H9 (cell line): ENCODE results near the gene NHSL1. TPM values are rescaled to one million over a fixed set of nuclear protein-coding genes. Genes with fewer than 3 reads are reported as not detected.

Experiments
- DNase-seq: peaks from one replicate; pipeline ENCODE4 v3.0.0-alpha.2; 2017
- H2AFZ ChIP-seq: one replicate; pipeline ENCODE4 v1.6.1; 2013; ENCODE audit warnings: mild to moderate bottlenecking, low read length, control low read depth, moderate library complexity
- H2AK5ac ChIP-seq: 2 replicates; pipeline ENCODE4 v1.6.1; 2013; ENCODE audit warnings: low read length, control low read depth, mixed read lengths; ENCODE audit not compliant: insufficient read length
- H2BK120ac ChIP-seq: one replicate; pipeline ENCODE4 v1.6.1; 2013; ENCODE audit warnings: low read depth, mild to moderate bottlenecking, low read length, control low read depth, inconsistent platforms; ENCODE audit not compliant: poor library complexity, severe bottlenecking
- H2BK12ac ChIP-seq: 2 replicates; pipeline ENCODE4 v1.6.1; 2013; ENCODE audit warnings: low read length, control low read depth, mixed read lengths, low read depth; ENCODE audit not compliant: insufficient read length
- H2BK15ac ChIP-seq: 2 replicates; pipeline ENCODE4 v1.6.1; 2013; ENCODE audit warnings: low read depth, low read length, control low read depth
- H2BK20ac ChIP-seq: one replicate; pipeline ENCODE4 v1.6.1; 2013; ENCODE audit warnings: low read depth, mild to moderate bottlenecking, low read length, control low read depth, inconsistent platforms; ENCODE audit not compliant: poor library complexity, severe bottlenecking
- H2BK5ac ChIP-seq: 2 replicates; pipeline ENCODE4 v1.6.1; 2013; ENCODE audit warnings: low read length, control low read depth, mixed read lengths; ENCODE audit not compliant: insufficient read length
- H3K14ac ChIP-seq: 2 replicates; pipeline ENCODE4 v1.6.1; 2013; ENCODE audit warnings: low read length, control low read depth; ENCODE audit not compliant: insufficient read depth
- H3K18ac ChIP-seq: 2 replicates; pipeline ENCODE4 v1.6.1; 2013; ENCODE audit warnings: low read depth, mild to moderate bottlenecking, mixed read lengths, low read length, control low read depth; ENCODE audit not compliant: insufficient read length
- H3K23ac ChIP-seq: 2 replicates; pipeline ENCODE4 v1.6.1; 2013; ENCODE audit warnings: low read length, control low read depth, mixed read lengths, low read depth; ENCODE audit not compliant: insufficient read length
- H3K23me2 ChIP-seq: 2 replicates; pipeline ENCODE4 v1.6.1; 2013; ENCODE audit warnings: low read depth, mild to moderate bottlenecking, mixed read lengths, low read length, control low read depth; ENCODE audit not compliant: insufficient read length, poor library complexity, severe bottlenecking
- H3K27ac ChIP-seq: 2 replicates; pipeline ENCODE4 v1.5.1; 2013; ENCODE audit warnings: low read length, control low read depth, mixed read lengths, low read depth; ENCODE audit not compliant: insufficient read length
- H3K27me3 ChIP-seq: 2 replicates; pipeline ENCODE4 v1.6.1; 2013; ENCODE audit warnings: low read length, control low read depth, inconsistent platforms; ENCODE audit not compliant: insufficient read depth
- H3K4ac ChIP-seq: 2 replicates; pipeline ENCODE4 v1.6.1; 2013; ENCODE audit warnings: low read depth, mild to moderate bottlenecking, control low read depth, inconsistent platforms, low read length, moderate library complexity
- H3K4me1 ChIP-seq: 2 replicates; pipeline ENCODE4 v1.6.1; 2013; ENCODE audit warnings: low read length, control low read depth, inconsistent platforms; ENCODE audit not compliant: insufficient read depth
- H3K4me2 ChIP-seq: 2 replicates; pipeline ENCODE4 v1.6.1; 2013; ENCODE audit warnings: low read length, control low read depth, mixed read lengths; ENCODE audit not compliant: insufficient read length, insufficient read depth
- H3K56ac ChIP-seq: 2 replicates; pipeline ENCODE4 v1.6.1; 2013; ENCODE audit warnings: low read depth, mild to moderate bottlenecking, mixed read lengths, low read length, control low read depth; ENCODE audit not compliant: insufficient read length
- H3K79me1 ChIP-seq: 2 replicates; pipeline ENCODE4 v1.6.1; 2013; ENCODE audit warnings: low read depth, mild to moderate bottlenecking, moderate library complexity, low read length, control low read depth, inconsistent platforms; ENCODE audit not compliant: insufficient read depth, poor library complexity, severe bottlenecking
- H3K79me2 ChIP-seq: 2 replicates; pipeline ENCODE4 v1.6.1; 2013; ENCODE audit warnings: low read length, control low read depth, inconsistent platforms; ENCODE audit not compliant: insufficient read depth
- H3K9ac ChIP-seq: 2 replicates; pipeline ENCODE4 v1.6.1; 2013; ENCODE audit warnings: low read length, control low read depth, mixed read lengths; ENCODE audit not compliant: insufficient read length; ENCODE audit errors: extremely low read depth
- H3K9me3 ChIP-seq: one replicate; pipeline ENCODE4 v1.6.1; 2013; ENCODE audit warnings: low read depth, low read length, inconsistent platforms; ENCODE audit not compliant: control insufficient read depth
- H3T11ph ChIP-seq: one replicate; pipeline ENCODE4 v1.6.1; 2013; ENCODE audit warnings: mild to moderate bottlenecking, low read length, control low read depth, inconsistent platforms
- H4K20me1 ChIP-seq: one replicate; pipeline ENCODE4 v1.6.1; 2013; ENCODE audit not compliant: control insufficient read depth, insufficient read length, insufficient read depth
- H4K5ac ChIP-seq: 2 replicates; pipeline ENCODE4 v1.6.1; 2013; ENCODE audit warnings: low read depth, mild to moderate bottlenecking, mixed read lengths, low read length, control low read depth; ENCODE audit not compliant: insufficient read length
- H4K8ac ChIP-seq: replicated peaks from 2 replicates; pipeline ENCODE4 v1.6.1; 2013; ENCODE audit warnings: low read length, control low read depth, mixed read lengths, low read depth; ENCODE audit not compliant: insufficient read length
- H4K91ac ChIP-seq: 2 replicates; pipeline ENCODE4 v1.6.1; 2013; ENCODE audit warnings: low read depth, mild to moderate bottlenecking, moderate library complexity, mixed read lengths, low read length, control low read depth; ENCODE audit not compliant: insufficient read length
- H3K27ac Mint-ChIP-seq, 3 experiments: 2 replicates in 2 of 3; 3 replicates in 1 of 3; pipeline ENCODE4 v1.8.0; 2020 to 2021; ENCODE audit warnings: mixed read lengths in 3 of 3, mild to moderate bottlenecking in 1 of 3, moderate library complexity in 1 of 3
- H3K27me3 Mint-ChIP-seq: 2 replicates; pipeline ENCODE4 v1.8.0; 2021; ENCODE audit warnings: low read depth, mild to moderate bottlenecking, moderate library complexity, mixed read lengths
- H3K36me3 Mint-ChIP-seq, 3 experiments: 2 replicates in 2 of 3; 3 replicates in 1 of 3; pipeline ENCODE4 v1.8.0; 2020 to 2021; ENCODE audit warnings: low read depth in 3 of 3, mixed read lengths in 3 of 3; ENCODE audit not compliant: insufficient read depth in 1 of 3
- H3K4me1 Mint-ChIP-seq, 2 experiments: 2 replicates each; pipeline ENCODE4 v1.8.0; 2020; ENCODE audit warnings: mixed read lengths in 2 of 2
- H3K4me3 Mint-ChIP-seq, 2 experiments: 2 replicates in 1 of 2; 3 replicates in 1 of 2; pipeline ENCODE4 v1.8.0; 2020 to 2021; ENCODE audit warnings: mild to moderate bottlenecking in 2 of 2, mixed read lengths in 2 of 2, moderate library complexity in 1 of 2
- H3K9me3 Mint-ChIP-seq, 2 experiments: 2 replicates in 1 of 2; 3 replicates in 1 of 2; pipeline ENCODE4 v1.8.0; 2020; ENCODE audit warnings: mild to moderate bottlenecking in 2 of 2, mixed read lengths in 2 of 2, moderate library complexity in 1 of 2
- WGBS: extraction: QIAGEN DNeasy Blood & Tissue Kit; methylation state at CpG from one replicate; pipeline ENCODE4 v1.1.7; 2013; ENCODE audit warnings: missing lambda C conversion rate, low lambda C conversion rate, mixed read lengths; ENCODE audit not compliant: insufficient read length; ENCODE audit errors: extremely low coverage; 5-methylcytosine and 5-hydroxymethylcytosine counted together
- total RNA-seq: library from RNA; stranded (reverse); gene quantifications from 2 replicates; pipeline ENCODE4 v1.2.1, GENCODE V29; 2021
- TF ChIP-seq, protein P1 (sequence below): fragments of 200-600 bp; sonication (generic); conservative IDR thresholded peaks from 3 replicates; pipeline ENCODE4 v1.8.0; 2021; ENCODE audit warnings: antibody characterized with exemption, mild to moderate bottlenecking

NHSL1 gene
- total RNA-seq, 1 experiment from 2014 or later, result 28.7 TPM

DNA sequence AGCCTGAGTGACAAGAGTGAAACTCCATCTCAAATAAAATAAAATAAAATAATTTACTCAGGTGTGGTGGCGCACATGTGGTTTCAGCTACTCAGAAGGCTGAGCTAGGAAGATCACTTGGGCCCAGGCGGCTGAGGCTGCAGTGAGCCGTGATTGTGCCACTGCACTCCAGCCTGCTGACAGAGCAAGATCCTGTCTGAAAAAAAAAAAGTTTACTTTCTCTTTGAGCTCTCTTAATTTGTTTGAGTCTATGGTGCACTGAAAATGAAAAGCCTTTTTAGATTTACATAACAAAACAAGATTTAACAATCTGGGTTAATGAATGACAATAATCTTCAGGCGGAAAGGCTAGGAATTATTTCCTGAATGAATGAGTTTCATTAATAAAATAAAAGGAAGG is 23.3 kb upstream of the NHSL1 start:
- Histone ChIP-seq H2AFZ (no peak overlapping the region), H4K5ac (no peak overlapping the region), H3K4ac (no peak overlapping the region), H3K14ac (no peak overlapping the region), H3K27ac (no peak overlapping the region), H3K9ac (no peak overlapping the region), H3K27me3 (no peaks in the 10 kb centered on the region), H2BK12ac (no peak overlapping the region), H2BK120ac (no peak overlapping the region), H3K23me2 (no peaks in the 10 kb centered on the region), H3K56ac (no peak overlapping the region), H2BK15ac (no peak overlapping the region), H2BK5ac (no peak overlapping the region), H4K20me1 (no peaks in the 10 kb centered on the region), H3K4me2 (no peak overlapping the region), H4K8ac (no peak overlapping the region), H3K23ac (no peak overlapping the region), H3K79me1 (no peaks in the 10 kb centered on the region), H4K91ac (no peak overlapping the region), H2BK20ac (no peak overlapping the region), H3K4me1 (no peaks in the 10 kb centered on the region; the same call in 1 of the 2 replicates), H3K18ac (no peak overlapping the region), H3K9me3 (no peaks in the 10 kb centered on the region), H3K79me2 (no peaks in the 10 kb centered on the region), H3T11ph (no peak overlapping the region), H2AK5ac (no peak overlapping the region)
- H3K36me3 Mint-ChIP-seq, result peaks cover 6 to 9% (median 8%) of the 10 kb centered on the region in 3 experiments
- peak overlapping the region; percentile 42 to 94 (median 86); a peak in 4 of 7 replicates for H3K27ac Mint-ChIP-seq
- peaks cover 7 to 9% of the 10 kb centered on the region in 2 experiments; a peak in 4 of 5 replicates for H3K9me3 Mint-ChIP-seq
- peaks cover 39 to 46% of the 10 kb centered on the region in 2 experiments for H3K4me1 Mint-ChIP-seq
- no peak for DNase-seq
- WGBS, result no CpG with 5 or more reads among the region's 4 CpGs
- H3K4me3 Mint-ChIP-seq, result no peak overlapping the region
- TF ChIP-seq, protein P1, sequence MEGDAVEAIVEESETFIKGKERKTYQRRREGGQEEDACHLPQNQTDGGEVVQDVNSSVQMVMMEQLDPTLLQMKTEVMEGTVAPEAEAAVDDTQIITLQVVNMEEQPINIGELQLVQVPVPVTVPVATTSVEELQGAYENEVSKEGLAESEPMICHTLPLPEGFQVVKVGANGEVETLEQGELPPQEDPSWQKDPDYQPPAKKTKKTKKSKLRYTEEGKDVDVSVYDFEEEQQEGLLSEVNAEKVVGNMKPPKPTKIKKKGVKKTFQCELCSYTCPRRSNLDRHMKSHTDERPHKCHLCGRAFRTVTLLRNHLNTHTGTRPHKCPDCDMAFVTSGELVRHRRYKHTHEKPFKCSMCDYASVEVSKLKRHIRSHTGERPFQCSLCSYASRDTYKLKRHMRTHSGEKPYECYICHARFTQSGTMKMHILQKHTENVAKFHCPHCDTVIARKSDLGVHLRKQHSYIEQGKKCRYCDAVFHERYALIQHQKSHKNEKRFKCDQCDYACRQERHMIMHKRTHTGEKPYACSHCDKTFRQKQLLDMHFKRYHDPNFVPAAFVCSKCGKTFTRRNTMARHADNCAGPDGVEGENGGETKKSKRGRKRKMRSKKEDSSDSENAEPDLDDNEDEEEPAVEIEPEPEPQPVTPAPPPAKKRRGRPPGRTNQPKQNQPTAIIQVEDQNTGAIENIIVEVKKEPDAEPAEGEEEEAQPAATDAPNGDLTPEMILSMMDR, result no peak
- H3K27me3 Mint-ChIP-seq, result no peaks in the 10 kb centered on the region
